Fibroblast of lung (primary cell): ENCODE data around the gene FHL2. TPM values are rescaled to one million over a fixed set of nuclear protein-coding genes. Genes with fewer than 3 reads are reported as not detected.

Source experiments
- DNase-seq, 2 donors: peaks; one replicate each; pipeline versions ENCODE4 v3.0.0 to v3.0.0-alpha.2; 2010; ENCODE audit warnings: low read depth in 2 of 2
- H2AFZ ChIP-seq: 2 replicates; pipeline ENCODE4 v1.5.1; 2012; ENCODE audit warnings: low read length, control low read depth, inconsistent platforms
- H3K27ac ChIP-seq: 2 replicates; pipeline ENCODE4 v1.5.1; 2011; ENCODE audit warnings: low read length, control low read depth; ENCODE audit not compliant: insufficient read depth
- H3K27me3 ChIP-seq: 2 replicates; pipeline ENCODE4 v1.5.1; 2011; ENCODE audit warnings: mild to moderate bottlenecking, low read length; ENCODE audit not compliant: control insufficient read depth, insufficient read depth
- H3K36me3 ChIP-seq: 2 replicates; pipeline ENCODE4 v1.5.1; 2011; ENCODE audit warnings: low read length; ENCODE audit not compliant: control insufficient read depth, insufficient read depth
- H3K4me1 ChIP-seq: 2 replicates; pipeline ENCODE4 v1.5.1; 2011; ENCODE audit warnings: low read length; ENCODE audit not compliant: control insufficient read depth, insufficient read depth; ENCODE audit errors: extremely low read depth
- H3K4me2 ChIP-seq: 2 replicates; pipeline ENCODE4 v1.5.1; 2011; ENCODE audit warnings: low read length, control low read depth; ENCODE audit not compliant: insufficient read depth; ENCODE audit errors: extremely low read depth
- H3K4me3 ChIP-seq, 4 experiments: fragments of 200-600 bp in 1 of 4; sonication (generic) in 1 of 4; replicated peaks in 1 of 4; 2 replicates each; pipeline ENCODE4 v1.5.1; 2011 to 2016; ENCODE audit warnings: low read length in 4 of 4, low read depth in 3 of 4, mild to moderate bottlenecking in 3 of 4, control low read depth in 2 of 4, inconsistent platforms in 1 of 4, mixed read lengths in 1 of 4; ENCODE audit not compliant: insufficient read depth in 1 of 4; ENCODE audit errors: control extremely low read depth in 1 of 4
- H3K79me2 ChIP-seq: 2 replicates; pipeline ENCODE4 v1.5.1; 2012; ENCODE audit warnings: mild to moderate bottlenecking, low read length, inconsistent platforms; ENCODE audit not compliant: control insufficient read depth, insufficient read depth
- H3K9ac ChIP-seq: 2 replicates; pipeline ENCODE4 v1.5.1; 2011; ENCODE audit warnings: mild to moderate bottlenecking, low read length, control low read depth; ENCODE audit not compliant: insufficient read depth
- H3K9me3 ChIP-seq: 2 replicates; pipeline ENCODE4 v1.5.1; 2012; ENCODE audit warnings: low read depth, low read length; ENCODE audit not compliant: control insufficient read depth, insufficient read depth
- H4K20me1 ChIP-seq: 2 replicates; pipeline ENCODE4 v1.5.1; 2011; ENCODE audit warnings: low read length; ENCODE audit not compliant: control insufficient read depth, insufficient read depth; ENCODE audit errors: extremely low read depth
- CTCF ChIP-seq, 2 donors: IDR thresholded peaks in 1 of 2; conservative IDR thresholded peaks in 1 of 2; 1 replicate in 1 of 2; 2 replicates in 1 of 2; pipeline ENCODE4 v1.5.1; 2011 to 2012; ENCODE audit warnings: low read length in 2 of 2, control low read depth in 1 of 2, inconsistent platforms in 1 of 2, low read depth in 1 of 2, mild to moderate bottlenecking in 1 of 2
- EZH2 ChIP-seq: IDR thresholded peaks from 2 replicates; pipeline ENCODE4 v1.5.1; 2012; ENCODE audit warnings: low read length, control low read depth, mild to moderate bottlenecking; ENCODE audit errors: missing control alignments
- polyA plus RNA-seq, 2 donors: library from polyadenylated mRNA; depleted of rRNA in 1 of 2; stranded (reverse) in 1 of 2; unstranded in 1 of 2; fragments of >200 nt; gene quantifications; 2 replicates each; pipeline ENCODE4 v1.2.1, GENCODE V29; 2011 to 2012; ENCODE audit warnings: missing spikeins in 1 of 2
- total RNA-seq: library from RNA; depleted of rRNA; stranded (reverse); fragments of >200 nt; gene quantifications from 2 replicates; pipeline ENCODE4 v1.2.1, GENCODE V29; 2014

FHL2 gene
- total and polyA plus RNA-seq, 2 donors (not counting 1 experiment from before 2014, with no cell fraction given) = 144 to 421 TPM

GRCh38 chr2:105409717-105410116 is 10.9 kb upstream of the FHL2 start:
- H3K9ac ChIP-seq = no peak overlapping the region

GRCh38 chr2:105407946-105408743 is 9.3 kb upstream of the FHL2 start:
- TF ChIP-seq EZH2 = no peak
- no peak for TF ChIP-seq CTCF (conservative IDR thresholded peaks at IDR 0.05 in 1 of 2, IDR thresholded peaks at IDR 0.05 in 1 of 2; ENCODE audit: low read depth in 1 of 2, low read length in 2 of 2)
- peak in 1 of 2 donors; percentile 54 for DNase-seq
- Histone ChIP-seq H3K36me3 (no peaks in the 10 kb centered on the region), H4K20me1 (no peaks in the 10 kb centered on the region), H3K4me3 (no peak overlapping the region), H3K4me2 (no peak overlapping the region), H2AFZ (no peak overlapping the region), H3K79me2 (no peaks in the 10 kb centered on the region), H3K4me1 (peaks cover 12% of the 10 kb centered on the region), H3K9me3 (no peaks in the 10 kb centered on the region), H3K9ac (no peak overlapping the region), H3K27ac (no peak overlapping the region), H3K27me3 (peaks cover 6% of the 10 kb centered on the region)

More at GRCh38 chr2:105409717-105410116, 10.9 kb upstream of the FHL2 start:
- Histone ChIP-seq H3K27ac (no peak overlapping the region), H2AFZ (no peak overlapping the region), H3K9me3 (no peaks in the 10 kb centered on the region), H3K4me3 (no peak overlapping the region), H3K4me1 (peaks cover 3% of the 10 kb centered on the region), H3K79me2 (no peaks in the 10 kb centered on the region), H3K4me2 (peak overlapping the region; percentile 32), H3K27me3 (peaks cover 6% of the 10 kb centered on the region), H4K20me1 (no peaks in the 10 kb centered on the region), H3K36me3 (no peaks in the 10 kb centered on the region)
- TF ChIP-seq EZH2 (no peak), CTCF (conservative IDR thresholded peaks at IDR 0.05 in 1 of 2, IDR thresholded peaks at IDR 0.05 in 1 of 2; ENCODE audit: low read depth in 1 of 2, low read length in 2 of 2) (no peak)
- peak; percentile 74 to 99 for DNase-seq

GRCh38 chr2:105406221-105406620 is 7.4 kb upstream of the FHL2 start:
- peak in 1 of 2 donors; percentile 96 for DNase-seq
- no peaks in the 10 kb centered on the region for H3K9me3 ChIP-seq
- no peak overlapping the region for H3K9ac ChIP-seq
- H3K27me3 ChIP-seq = no peaks in the 10 kb centered on the region
- H3K79me2 ChIP-seq = no peaks in the 10 kb centered on the region
- H3K36me3 ChIP-seq = no peaks in the 10 kb centered on the region
- no peaks in the 10 kb centered on the region for H4K20me1 ChIP-seq
- H3K4me1 ChIP-seq = peaks cover 12% of the 10 kb centered on the region
- no peak overlapping the region for H3K4me2 ChIP-seq
- TF ChIP-seq CTCF (conservative IDR thresholded peaks at IDR 0.05 in 1 of 2, IDR thresholded peaks at IDR 0.05 in 1 of 2; ENCODE audit: low read depth in 1 of 2, low read length in 2 of 2) (no peak), EZH2 (no peak)
- H3K4me3 ChIP-seq = no peak overlapping the region
- H3K27ac ChIP-seq = peak overlapping the region; percentile 68
- H2AFZ ChIP-seq = no peak overlapping the region
